Subcutaneous abdominal adipose tissue (tissue), 5 donors: ENCODE results near the gene LGR6.
A peak's percentile ranks its signal among the peaks of the same experiment; 100 is the strongest.

ENCODE experiments used
- H3K27ac ChIP-seq: one replicate; pipeline ENCODE4 v1.7.0; 2013; ENCODE audit warnings: low read depth, mild to moderate bottlenecking, inconsistent platforms, low read length, moderate library complexity
- H3K27me3 ChIP-seq, 5 donors: one replicate each; pipeline ENCODE4 v1.7.0; 2013; ENCODE audit warnings: low read length in 5 of 5, inconsistent platforms in 1 of 5; ENCODE audit not compliant: control insufficient read depth in 5 of 5, insufficient read depth in 4 of 5
- H3K36me3 ChIP-seq, 5 donors: one replicate each; pipeline ENCODE4 v1.7.0; 2013; ENCODE audit warnings: low read length in 5 of 5; ENCODE audit not compliant: control insufficient read depth in 5 of 5, insufficient read depth in 5 of 5
- H3K4me1 ChIP-seq, 5 donors: one replicate each; pipeline ENCODE4 v1.7.0; 2013; ENCODE audit warnings: low read length in 5 of 5, mild to moderate bottlenecking in 3 of 5, moderate library complexity in 1 of 5; ENCODE audit not compliant: control insufficient read depth in 5 of 5, insufficient read depth in 5 of 5
- H3K4me3 ChIP-seq, 5 donors: one replicate each; pipeline ENCODE4 v1.7.0; 2013; ENCODE audit warnings: low read length in 5 of 5, low read depth in 1 of 5
- H3K9ac ChIP-seq, 5 donors: one replicate each; pipeline ENCODE4 v1.7.0; 2013; ENCODE audit warnings: low read length in 5 of 5, mild to moderate bottlenecking in 4 of 5, moderate library complexity in 3 of 5
- H3K9me3 ChIP-seq, 5 donors: one replicate each; pipeline ENCODE4 v1.7.0; 2013; ENCODE audit warnings: low read length in 5 of 5; ENCODE audit not compliant: control insufficient read depth in 5 of 5
- donor health status: healthy.
- donor health status: healthy.
- donor health status: healthy.
- donor health status: healthy.
- donor health status: healthy.

LGR6 gene

GRCh38 chr1:202361224-202361623 is 167.6 kb downstream of the LGR6 start:
- no peak overlapping the region for H3K9ac ChIP-seq
- peaks cover 0 to 27% (median 11%) of the 10 kb centered on the region in 5 donors for H3K4me1 ChIP-seq
- H3K4me3 ChIP-seq, result no peak overlapping the region
- no peak overlapping the region for H3K27ac ChIP-seq
- H3K27me3 ChIP-seq, result no peaks in the 10 kb centered on the region
- H3K9me3 ChIP-seq, result no peaks in the 10 kb centered on the region
- H3K36me3 ChIP-seq, result no peaks in the 10 kb centered on the region

- Histone ChIP-seq H3K9ac (no peak overlapping the region), H3K9me3 (no peaks in the 10 kb centered on the region), H3K27me3 (no peaks in the 10 kb centered on the region), H3K4me3 (no peak overlapping the region), H3K36me3 (no peaks in the 10 kb centered on the region), H3K27ac (no peak overlapping the region), H3K4me1 (peaks cover 0 to 27% (median 11%) of the 10 kb centered on the region in 5 donors)
Observed at GRCh38 chr1:202361701-202362100, 168.1 kb downstream of the LGR6 start.

- Histone ChIP-seq H3K4me3 (no peak overlapping the region), H3K27me3 (no peaks in the 10 kb centered on the region), H3K9me3 (no peaks in the 10 kb centered on the region), H3K9ac (no peak overlapping the region), H3K36me3 (no peaks in the 10 kb centered on the region), H3K4me1 (peaks cover 0 to 27% (median 11%) of the 10 kb centered on the region in 5 donors), H3K27ac (no peak overlapping the region)
Observed at GRCh38 chr1:202362212-202362611, 168.6 kb downstream of the LGR6 start.

GRCh38 chr1:202365092-202365815 is 171.7 kb downstream of the LGR6 start:
- Histone ChIP-seq H3K4me1 (peaks cover 0 to 21% (median 11%) of the 10 kb centered on the region in 5 donors), H3K9ac (peak overlapping the region in 2 of 5 donors; percentile 13 to 53), H3K27me3 (no peaks in the 10 kb centered on the region), H3K27ac (peak overlapping the region; percentile 44), H3K36me3 (no peaks in the 10 kb centered on the region), H3K9me3 (no peaks in the 10 kb centered on the region), H3K4me3 (no peak overlapping the region)

- no peak overlapping the region for H3K4me3 ChIP-seq
- H3K27ac ChIP-seq, result no peak overlapping the region
- H3K27me3 ChIP-seq, result no peaks in the 10 kb centered on the region
- no peak overlapping the region for H3K9ac ChIP-seq
- no peaks in the 10 kb centered on the region for H3K36me3 ChIP-seq
- H3K4me1 ChIP-seq, result peaks cover 0 to 21% (median 11%) of the 10 kb centered on the region in 5 donors
- no peaks in the 10 kb centered on the region for H3K9me3 ChIP-seq
Observed at GRCh38 chr1:202367271-202367670, 173.7 kb downstream of the LGR6 start.
